Hepatocyte (in vitro differentiated cells): ENCODE data around the gene USH2A.

Experiments
- EZH2 ChIP-seq: fragments of 200-600 bp; sonication (generic); IDR thresholded peaks from 2 replicates; pipeline ENCODE4 v1.6.1; 2016; ENCODE audit warnings: antibody characterized with exemption, mild to moderate bottlenecking, borderline replicate concordance
- EZH2phosphoT487 ChIP-seq: fragments of 200-600 bp; sonication (generic); IDR thresholded peaks from one replicate; pipeline ENCODE4 v1.6.1; 2018; ENCODE audit warnings: antibody characterized with exemption, mild to moderate bottlenecking, low read depth, moderate library complexity; ENCODE audit not compliant: unreplicated experiment, severe bottlenecking
- TF ChIP-seq, protein P1 (sequence below): fragments of 200-600 bp; sonication (generic); IDR thresholded peaks from 2 replicates; pipeline ENCODE4 v1.5.1; 2016; ENCODE audit warnings: antibody characterized with exemption, mild to moderate bottlenecking; ENCODE audit not compliant: poor library complexity

DNA sequence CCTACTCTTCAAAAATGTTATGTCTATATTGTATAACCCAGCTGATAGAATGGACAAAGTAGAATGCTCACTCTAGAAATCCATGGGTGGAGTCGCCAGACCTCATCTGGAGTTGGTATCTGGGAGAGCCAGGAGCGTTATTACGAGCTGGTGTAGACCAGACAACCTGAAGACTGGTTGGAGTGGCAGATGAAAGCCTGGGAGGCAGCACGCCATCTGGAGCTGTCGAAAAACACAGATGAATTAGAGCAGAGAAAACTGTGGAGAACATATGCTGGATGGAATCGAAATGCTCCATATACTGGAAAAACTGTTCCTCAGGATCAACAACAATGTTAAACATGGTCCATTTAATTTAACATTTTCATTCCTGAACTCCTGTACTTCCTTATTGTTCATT is 522.6 kb downstream of the USH2A start:
- TF ChIP-seq EZH2phosphoT487 (no peak), EZH2 (no peak)
- TF ChIP-seq, protein P1, sequence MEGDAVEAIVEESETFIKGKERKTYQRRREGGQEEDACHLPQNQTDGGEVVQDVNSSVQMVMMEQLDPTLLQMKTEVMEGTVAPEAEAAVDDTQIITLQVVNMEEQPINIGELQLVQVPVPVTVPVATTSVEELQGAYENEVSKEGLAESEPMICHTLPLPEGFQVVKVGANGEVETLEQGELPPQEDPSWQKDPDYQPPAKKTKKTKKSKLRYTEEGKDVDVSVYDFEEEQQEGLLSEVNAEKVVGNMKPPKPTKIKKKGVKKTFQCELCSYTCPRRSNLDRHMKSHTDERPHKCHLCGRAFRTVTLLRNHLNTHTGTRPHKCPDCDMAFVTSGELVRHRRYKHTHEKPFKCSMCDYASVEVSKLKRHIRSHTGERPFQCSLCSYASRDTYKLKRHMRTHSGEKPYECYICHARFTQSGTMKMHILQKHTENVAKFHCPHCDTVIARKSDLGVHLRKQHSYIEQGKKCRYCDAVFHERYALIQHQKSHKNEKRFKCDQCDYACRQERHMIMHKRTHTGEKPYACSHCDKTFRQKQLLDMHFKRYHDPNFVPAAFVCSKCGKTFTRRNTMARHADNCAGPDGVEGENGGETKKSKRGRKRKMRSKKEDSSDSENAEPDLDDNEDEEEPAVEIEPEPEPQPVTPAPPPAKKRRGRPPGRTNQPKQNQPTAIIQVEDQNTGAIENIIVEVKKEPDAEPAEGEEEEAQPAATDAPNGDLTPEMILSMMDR = no peak
